ENCODE results near the gene SURF1. TPM values are rescaled to one million over a fixed set of nuclear protein-coding genes. Genes with fewer than 3 reads are reported as not detected.

Gene SURF1
- total and polyA plus RNA-seq, 9 of the 15 experiments (the other 6 are each of a cell fraction or from before 2014, with no cell fraction given) = 16.1 to 31.3 (median 20.9) TPM

GRCh38 chr9:133347985-133348717, 8.1 kb downstream of the SURF1 start, which contains the start of the genes MED22 and RPL7A (continued):
- TF ChIP-seq POLR2AphosphoS5 (IDR thresholded peaks at IDR 0.05; ENCODE audit: control insufficient read depth, insufficient read depth, low read depth, low read length) (peak; percentile 98), ZNF316 (IDR thresholded peaks at IDR 0.05) (0 out of 2 replicates have a peak, but pooled peaks have one; percentile 5), MAFK (IDR thresholded peaks at IDR 0.05; ENCODE audit: low read length) (no peak), MYNN (IDR thresholded peaks at IDR 0.05) (0 out of 2 replicates have a peak, but pooled peaks have one; percentile 29), MYNN (CRISPR knock-in tag; IDR thresholded peaks at IDR 0.05) (no peak), HOXB6 (CRISPR knock-in tag; IDR thresholded peaks at IDR 0.05; ENCODE audit: borderline replicate concordance) (no peak), ZNF197 (CRISPR knock-in tag; IDR thresholded peaks at IDR 0.05; ENCODE audit: low read depth) (no peak), EZH2 (IDR thresholded peaks at IDR 0.05; ENCODE audit: borderline replicate concordance, low read depth, low read length) (no peak), THRA (IDR thresholded peaks at IDR 0.05) (no peak), CBFB (CRISPR knock-in tag; IDR thresholded peaks at IDR 0.05) (no peak), TAF7 (tag; IDR thresholded peaks at IDR 0.05) (peak; percentile 100), NUFIP1 (IDR thresholded peaks at IDR 0.05; ENCODE audit: partially characterized antibody) (no peak), BRD9 (IDR thresholded peaks at IDR 0.05; ENCODE audit: low read depth, partially characterized antibody) (peak; percentile 100), ETV1 (tag; conservative IDR thresholded peaks at IDR 0.05; ENCODE audit: low read depth) (peak; percentile 51; the same call in 1 of the 2 replicates), E2F8 (IDR thresholded peaks at IDR 0.05; ENCODE audit: low read depth, partially characterized antibody) (no peak), ZNF830 (CRISPR knock-in tag; IDR thresholded peaks at IDR 0.05) (no peak), MNT (conservative IDR thresholded peaks at IDR 0.05) (peak in 1 of 2 experiments; percentile 57), MCM7 (IDR thresholded peaks at IDR 0.05) (no peak), CXXC5 (CRISPR knock-in tag; IDR thresholded peaks at IDR 0.05) (peak; percentile 42), HDAC2 (IDR thresholded peaks at IDR 0.05) (no peak), RBM14 (IDR thresholded peaks at IDR 0.05; ENCODE audit: borderline replicate concordance, insufficient read depth, low read depth, low read length) (0 out of 2 replicates have a peak, but pooled peaks have one; percentile 76), ZFP30 (CRISPR knock-in tag; IDR thresholded peaks at IDR 0.05; ENCODE audit: borderline replicate concordance) (no peak), GABPA (tag; conservative IDR thresholded peaks at IDR 0.05; ENCODE audit: low read depth) (0 out of 2 replicates have a peak, but pooled peaks have one; percentile 25)
